ENCODE data around the gene GET4.

The GET4 gene

GRCh38 chr7:892648-893593 is 16.6 kb downstream of the GET4 start:
- ATAC-seq = no peak
- H3K4me1 Mint-ChIP-seq = no peaks in the 10 kb centered on the region
- H3K9me3 Mint-ChIP-seq = no peaks in the 10 kb centered on the region
- H3K27me3 Mint-ChIP-seq = no peaks in the 10 kb centered on the region
- DNase-seq = no peak
- no peak overlapping the region for H3K27ac Mint-ChIP-seq
- H3K4me3 Mint-ChIP-seq = no peak overlapping the region
- peaks cover 24% of the 10 kb centered on the region for H3K36me3 Mint-ChIP-seq (ENCODE audit: low read depth)

- no peak overlapping the region for H3K4me3 Mint-ChIP-seq
- H3K27me3 Mint-ChIP-seq = no peaks in the 10 kb centered on the region
- no peak overlapping the region for H3K27ac Mint-ChIP-seq
- no peaks in the 10 kb centered on the region for H3K9me3 Mint-ChIP-seq
- ATAC-seq (no peak), DNase-seq (no peak)
- H3K4me1 Mint-ChIP-seq = no peaks in the 10 kb centered on the region
- peaks cover 24% of the 10 kb centered on the region for H3K36me3 Mint-ChIP-seq (ENCODE audit: low read depth)
Measured at GRCh38 chr7:893686-894085, 17.3 kb downstream of the GET4 start.

- H3K4me3 Mint-ChIP-seq = no peak overlapping the region
- H3K27ac Mint-ChIP-seq = no peak overlapping the region
- no peaks in the 10 kb centered on the region for H3K27me3 Mint-ChIP-seq
- DNase-seq = no peak
- H3K36me3 Mint-ChIP-seq (ENCODE audit: low read depth) = peaks cover 24% of the 10 kb centered on the region
- no peaks in the 10 kb centered on the region for H3K4me1 Mint-ChIP-seq
- H3K9me3 Mint-ChIP-seq = no peaks in the 10 kb centered on the region
- no peak for ATAC-seq
Measured at GRCh38 chr7:894164-894867, 18.0 kb downstream of the GET4 start.

- Mint-ChIP-seq H3K27ac (no peak overlapping the region), H3K4me3 (no peak overlapping the region), H3K27me3 (no peaks in the 10 kb centered on the region), H3K36me3 (ENCODE audit: low read depth) (peaks cover 24% of the 10 kb centered on the region), H3K4me1 (no peaks in the 10 kb centered on the region), H3K9me3 (no peaks in the 10 kb centered on the region)
- DNase-seq = no peak
- no peak for ATAC-seq
Measured at GRCh38 chr7:894927-895450, 18.6 kb downstream of the GET4 start.

- H3K27ac Mint-ChIP-seq = no peak overlapping the region
- H3K36me3 Mint-ChIP-seq (ENCODE audit: low read depth) = peaks cover 24% of the 10 kb centered on the region
Measured at GRCh38 chr7:895451-896052, 19.2 kb downstream of the GET4 start.

GRCh38 chr7:896346-897075 is 20.2 kb downstream of the GET4 start:
- no peak overlapping the region for H3K4me3 Mint-ChIP-seq
- H3K36me3 Mint-ChIP-seq (ENCODE audit: low read depth) = peaks cover 24% of the 10 kb centered on the region
- H3K4me1 Mint-ChIP-seq = no peaks in the 10 kb centered on the region
- H3K27me3 Mint-ChIP-seq = no peaks in the 10 kb centered on the region
- ATAC-seq (no peak), DNase-seq (no peak)
- H3K9me3 Mint-ChIP-seq = no peaks in the 10 kb centered on the region
- H3K27ac Mint-ChIP-seq = no peak overlapping the region

More at GRCh38 chr7:895451-896052, 19.2 kb downstream of the GET4 start:
- ATAC-seq (no peak), DNase-seq (no peak)
- Mint-ChIP-seq H3K9me3 (no peaks in the 10 kb centered on the region), H3K27me3 (no peaks in the 10 kb centered on the region), H3K4me1 (no peaks in the 10 kb centered on the region), H3K4me3 (no peak overlapping the region)

GRCh38 chr7:897086-897485 is 20.7 kb downstream of the GET4 start:
- no peak overlapping the region for H3K27ac Mint-ChIP-seq
- ATAC-seq = no peak

GRCh38 chr7:897771-898376 is 21.5 kb downstream of the GET4 start:
- H3K27me3 Mint-ChIP-seq = no peaks in the 10 kb centered on the region
- H3K9me3 Mint-ChIP-seq = no peaks in the 10 kb centered on the region
- DNase-seq = no peak
- no peak overlapping the region for H3K4me3 Mint-ChIP-seq
- peaks cover 19% of the 10 kb centered on the region for H3K36me3 Mint-ChIP-seq (ENCODE audit: low read depth)
- ATAC-seq = no peak
- no peaks in the 10 kb centered on the region for H3K4me1 Mint-ChIP-seq
- no peak overlapping the region for H3K27ac Mint-ChIP-seq

More at GRCh38 chr7:897086-897485, 20.7 kb downstream of the GET4 start:
- no peaks in the 10 kb centered on the region for H3K9me3 Mint-ChIP-seq
- peaks cover 24% of the 10 kb centered on the region for H3K36me3 Mint-ChIP-seq (ENCODE audit: low read depth)
- H3K4me3 Mint-ChIP-seq = no peak overlapping the region
- no peak for DNase-seq
- H3K27me3 Mint-ChIP-seq = no peaks in the 10 kb centered on the region
- no peaks in the 10 kb centered on the region for H3K4me1 Mint-ChIP-seq

- H3K27ac Mint-ChIP-seq = no peak overlapping the region
- no peak for DNase-seq
- no peaks in the 10 kb centered on the region for H3K27me3 Mint-ChIP-seq
- ATAC-seq = no peak
- H3K36me3 Mint-ChIP-seq (ENCODE audit: low read depth) = peaks cover 18% of the 10 kb centered on the region
- H3K4me3 Mint-ChIP-seq = no peak overlapping the region
- H3K9me3 Mint-ChIP-seq = no peaks in the 10 kb centered on the region
- no peaks in the 10 kb centered on the region for H3K4me1 Mint-ChIP-seq
Measured at GRCh38 chr7:898460-898854, 22.1 kb downstream of the GET4 start.

- Mint-ChIP-seq H3K36me3 (ENCODE audit: low read depth) (peaks cover 17% of the 10 kb centered on the region), H3K27ac (no peak overlapping the region), H3K4me3 (no peak overlapping the region), H3K4me1 (no peaks in the 10 kb centered on the region), H3K9me3 (no peaks in the 10 kb centered on the region), H3K27me3 (no peaks in the 10 kb centered on the region)
- no peak for DNase-seq
- ATAC-seq = no peak
Measured at GRCh38 chr7:898855-899681, 22.7 kb downstream of the GET4 start.

- no peak for ATAC-seq
Measured at GRCh38 chr7:899806-900205, 23.5 kb downstream of the GET4 start.

GRCh38 chr7:900331-901040 is 24.1 kb downstream of the GET4 start:
- Mint-ChIP-seq H3K27ac (no peak overlapping the region), H3K9me3 (no peaks in the 10 kb centered on the region), H3K4me3 (no peak overlapping the region), H3K27me3 (no peaks in the 10 kb centered on the region), H3K4me1 (no peaks in the 10 kb centered on the region), H3K36me3 (ENCODE audit: low read depth) (peaks cover 10% of the 10 kb centered on the region)
- ATAC-seq (no peak), DNase-seq (no peak)

More at GRCh38 chr7:899806-900205, 23.5 kb downstream of the GET4 start:
- H3K9me3 Mint-ChIP-seq = no peaks in the 10 kb centered on the region
- peaks cover 12% of the 10 kb centered on the region for H3K36me3 Mint-ChIP-seq (ENCODE audit: low read depth)
- no peaks in the 10 kb centered on the region for H3K4me1 Mint-ChIP-seq
- H3K4me3 Mint-ChIP-seq = no peak overlapping the region
- no peaks in the 10 kb centered on the region for H3K27me3 Mint-ChIP-seq
- no peak for DNase-seq
- no peak overlapping the region for H3K27ac Mint-ChIP-seq

GRCh38 chr7:901041-901387 is 24.7 kb downstream of the GET4 start:
- Mint-ChIP-seq H3K4me3 (no peak overlapping the region), H3K36me3 (ENCODE audit: low read depth) (peaks cover 8% of the 10 kb centered on the region), H3K27me3 (no peaks in the 10 kb centered on the region), H3K9me3 (no peaks in the 10 kb centered on the region), H3K27ac (no peak overlapping the region), H3K4me1 (no peaks in the 10 kb centered on the region)
- ATAC-seq = no peak
- DNase-seq = no peak

Data from activated naive CD8-positive, alpha-beta T cell treated with anti-CD3 and anti-CD28 coated beads, Interleukin-2, amount 50 U/mL, for 24 hours (primary cell).